Upper lobe of left lung (tissue), 6 donors: Measurements from ENCODE around the gene EGLN2. TPM values are rescaled to one million over a fixed set of nuclear protein-coding genes. Genes with fewer than 3 reads are reported as not detected.
"Not testable (repeated sequence)": the region's sequence is repeated elsewhere in the genome, so short reads cannot be mapped to it uniquely, and the experiment has no call there.

Experiments
- ATAC-seq, 2 donors: fragments of 200-7000 bp; cut with Tn5 transposase; one replicate each; pipeline ENCODE4 v1.9.1; 2022; ENCODE audit warnings: mild to moderate bottlenecking in 2 of 2, moderate library complexity in 2 of 2; ENCODE audit not compliant: low FRiP score in 2 of 2
- DNase-seq, 2 donors: peaks; one replicate each; pipeline ENCODE4 v3.0.0-alpha.2; 2019 to 2020
- H3K27ac ChIP-seq, 4 donors: fragments of 200-600 bp; sonication (generic); one replicate each; pipeline ENCODE4 v1.5.1; 2016 to 2019
- H3K27me3 ChIP-seq, 4 donors: fragments of 200-600 bp; sonication (generic); one replicate each; pipeline ENCODE4 v1.5.1; 2017 to 2019
- H3K36me3 ChIP-seq, 4 donors: fragments of 200-600 bp; sonication (generic); one replicate each; pipeline ENCODE4 v1.5.1; 2016 to 2019
- H3K4me1 ChIP-seq, 4 donors: fragments of 200-600 bp; sonication (generic); one replicate each; pipeline ENCODE4 v1.5.1; 2018 to 2019
- H3K4me3 ChIP-seq, 4 donors: fragments of 200-600 bp; sonication (generic); one replicate each; pipeline ENCODE4 v1.5.1; 2017 to 2019; ENCODE audit warnings: mild to moderate bottlenecking in 2 of 4, moderate library complexity in 1 of 4
- H3K9me3 ChIP-seq, 4 donors: fragments of 200-600 bp; sonication (generic); one replicate each; pipeline ENCODE4 v1.5.1; 2018 to 2019
- EP300 ChIP-seq, 4 donors: sonication (generic); formaldehyde crosslinking; IDR thresholded peaks; one replicate each; pipeline ENCODE4 v1.5.1; 2017; ENCODE audit warnings: antibody characterized with exemption in 4 of 4, control low read depth in 2 of 4
- POLR2A ChIP-seq, 4 donors: fragments of 450-650 bp; IDR thresholded peaks; one replicate each; pipeline ENCODE4 v1.5.1; 2016 to 2017; ENCODE audit warnings: antibody characterized with exemption in 4 of 4, mild to moderate bottlenecking in 2 of 4
- POLR2AphosphoS5 ChIP-seq, 2 donors: sonication (generic); formaldehyde crosslinking; IDR thresholded peaks; one replicate each; pipeline ENCODE4 v1.5.1; 2017; ENCODE audit warnings: antibody characterized with exemption in 2 of 2
- WGBS, 2 donors: methylation state at CpG; one replicate each; pipeline ENCODE4 v1.1.5; 2017 to 2018; 5-methylcytosine and 5-hydroxymethylcytosine counted together
- total RNA-seq, 6 donors: library from RNA; depleted of rRNA in 4 of 6; stranded (reverse); fragments of >200 nt in 4 of 6; gene quantifications; one replicate each; pipeline versions ENCODE4 v1.1.0 to v1.2.1, GENCODE V29; 2016 to 2021
- TF ChIP-seq, protein P1 (sequence below), 6 experiments: fragments of 450-650 bp in 4 of 6; fragments of 200-600 bp in 2 of 6; sonication (generic) in 2 of 6; IDR thresholded peaks; one replicate each; pipeline ENCODE4 v1.5.1; 2016 to 2019; ENCODE audit warnings: antibody characterized with exemption in 6 of 6
- donor health status: DM: no; HTN: no; CAD: no; lungs with moderate emphysema.
- donor health status: DM: no; HTN: yes; CAD: no; lungs with severe emphysema.

The EGLN2 gene
- total RNA-seq, 6 donors from 2014 or later, result 170 to 353 (median 211) TPM

DNA sequence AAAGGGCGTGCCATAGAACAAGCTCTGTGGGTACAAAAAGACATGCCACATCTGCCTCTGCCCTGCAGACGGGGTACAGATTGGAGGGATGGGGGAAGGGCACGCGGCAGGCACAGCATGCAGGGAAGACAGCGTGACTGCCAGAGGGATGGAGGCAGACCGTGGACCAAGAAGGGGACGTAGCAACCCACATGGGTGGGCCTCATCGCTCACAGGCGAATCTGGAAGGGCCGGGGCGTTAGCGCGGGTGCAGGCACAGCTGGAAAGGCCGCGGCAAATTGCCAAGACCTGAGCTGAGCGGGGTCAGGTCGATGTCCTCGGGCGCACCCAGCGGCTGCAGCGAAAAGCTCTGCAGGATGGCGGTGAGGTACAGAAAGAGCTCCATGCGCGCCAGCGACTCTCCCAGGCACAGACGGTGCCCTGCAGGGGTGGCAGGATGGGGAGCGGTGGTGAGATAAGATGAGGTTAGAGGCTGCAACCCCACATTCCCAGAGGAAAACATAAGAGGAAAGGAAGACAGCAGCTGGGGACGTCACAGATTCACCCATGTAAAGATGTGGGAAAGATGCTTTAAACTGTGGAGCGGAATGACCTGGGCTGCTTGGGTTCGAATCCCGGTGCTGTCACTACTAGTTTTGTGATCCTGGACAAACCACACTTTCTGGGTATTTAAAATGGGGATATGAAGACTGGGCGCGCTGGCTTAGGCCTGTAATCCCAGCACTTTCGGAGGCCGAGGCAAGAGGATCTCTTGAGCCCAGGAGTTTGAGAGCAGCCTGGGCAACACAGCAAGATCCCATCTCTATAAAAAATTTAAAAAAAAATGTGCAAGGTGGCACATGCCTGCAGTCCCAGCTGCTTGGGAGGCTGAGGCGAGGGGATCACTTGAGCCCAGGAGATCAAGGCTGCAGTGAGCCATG is 19.7 kb downstream of the EGLN2 start:
- 33 to 43% methylated on average over 19 to 20 of the region's 36 CpGs for WGBS, 2 donors
- peaks cover 22 to 35% (median 28%) of the 10 kb centered on the region in 4 donors for H3K4me1 ChIP-seq
- H3K27me3 ChIP-seq, H3K36me3 ChIP-seq, H3K9me3 ChIP-seq: not testable (repeated sequence)
- ATAC-seq, result peak; percentile 86 to 88
- peak overlapping the region in 3 of 4 donors; percentile 58 to 69 (median 68) for H3K27ac ChIP-seq
- TF ChIP-seq, protein P1, sequence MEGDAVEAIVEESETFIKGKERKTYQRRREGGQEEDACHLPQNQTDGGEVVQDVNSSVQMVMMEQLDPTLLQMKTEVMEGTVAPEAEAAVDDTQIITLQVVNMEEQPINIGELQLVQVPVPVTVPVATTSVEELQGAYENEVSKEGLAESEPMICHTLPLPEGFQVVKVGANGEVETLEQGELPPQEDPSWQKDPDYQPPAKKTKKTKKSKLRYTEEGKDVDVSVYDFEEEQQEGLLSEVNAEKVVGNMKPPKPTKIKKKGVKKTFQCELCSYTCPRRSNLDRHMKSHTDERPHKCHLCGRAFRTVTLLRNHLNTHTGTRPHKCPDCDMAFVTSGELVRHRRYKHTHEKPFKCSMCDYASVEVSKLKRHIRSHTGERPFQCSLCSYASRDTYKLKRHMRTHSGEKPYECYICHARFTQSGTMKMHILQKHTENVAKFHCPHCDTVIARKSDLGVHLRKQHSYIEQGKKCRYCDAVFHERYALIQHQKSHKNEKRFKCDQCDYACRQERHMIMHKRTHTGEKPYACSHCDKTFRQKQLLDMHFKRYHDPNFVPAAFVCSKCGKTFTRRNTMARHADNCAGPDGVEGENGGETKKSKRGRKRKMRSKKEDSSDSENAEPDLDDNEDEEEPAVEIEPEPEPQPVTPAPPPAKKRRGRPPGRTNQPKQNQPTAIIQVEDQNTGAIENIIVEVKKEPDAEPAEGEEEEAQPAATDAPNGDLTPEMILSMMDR (IDR thresholded peaks at IDR 0.05), result peak in 4 of 6 experiments; percentile 45 to 58 (median 50)
- peak; percentile 30 to 35 for TF ChIP-seq POLR2AphosphoS5 (IDR thresholded peaks at IDR 0.05)
- peak; percentile 86 to 90 for DNase-seq
- H3K4me3 ChIP-seq, result peak overlapping the region in 3 of 4 donors; percentile 7 to 35 (median 33)

DNA sequence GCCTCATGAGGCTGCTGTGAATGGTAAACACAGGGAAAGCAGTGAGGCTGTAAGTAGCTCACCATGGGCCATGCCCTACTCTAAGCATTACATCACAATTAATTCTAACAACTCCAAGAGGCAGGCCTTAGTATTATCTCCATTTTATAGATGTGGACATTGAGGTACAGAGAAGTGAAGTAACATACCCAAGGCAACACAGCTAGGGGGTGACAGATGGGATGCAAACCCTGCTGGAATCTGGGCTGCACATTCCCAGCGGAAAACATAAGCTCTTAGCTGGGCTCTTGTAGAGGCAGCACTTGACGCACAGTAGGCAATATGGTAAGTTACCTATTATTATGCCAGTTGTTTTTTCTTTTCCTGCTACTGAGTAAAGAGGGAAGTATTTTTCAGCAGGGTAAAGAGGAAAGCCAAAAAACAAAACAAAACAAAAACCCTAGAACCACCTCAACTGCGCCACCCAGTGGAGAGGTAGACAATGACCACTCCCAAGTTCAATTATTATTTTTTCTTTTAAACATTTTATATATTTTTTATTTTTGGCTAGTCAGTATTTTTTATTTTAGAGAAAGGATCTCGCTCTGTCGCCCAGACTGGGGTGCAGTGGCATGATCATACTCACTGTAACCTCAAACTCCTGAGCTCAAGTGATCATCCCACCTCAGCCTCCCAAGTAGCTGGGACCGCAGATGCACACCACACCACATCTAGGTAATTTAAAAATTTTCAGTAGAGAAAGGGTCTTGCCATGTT is 20.7 kb downstream of the EGLN2 start:
- not testable (repeated sequence) for H3K4me3 ChIP-seq, H3K9me3 ChIP-seq, H3K36me3 ChIP-seq, DNase-seq, H3K27me3 ChIP-seq
- ATAC-seq, result peak; percentile 77 to 82
- Histone ChIP-seq H3K4me1 (peaks cover 26 to 39% (median 32%) of the 10 kb centered on the region in 4 donors), H3K27ac (peak overlapping the region; percentile 53 to 69 (median 60))
- 38 to 39% methylated on average over 6 of the region's 6 CpGs for WGBS, 2 donors
- TF ChIP-seq, protein P1 (IDR thresholded peaks at IDR 0.05), result peak; percentile 63 to 90 (median 70)
- TF ChIP-seq POLR2A (IDR thresholded peaks at IDR 0.05), result peak in 1 of 4 donors; percentile 24

DNA sequence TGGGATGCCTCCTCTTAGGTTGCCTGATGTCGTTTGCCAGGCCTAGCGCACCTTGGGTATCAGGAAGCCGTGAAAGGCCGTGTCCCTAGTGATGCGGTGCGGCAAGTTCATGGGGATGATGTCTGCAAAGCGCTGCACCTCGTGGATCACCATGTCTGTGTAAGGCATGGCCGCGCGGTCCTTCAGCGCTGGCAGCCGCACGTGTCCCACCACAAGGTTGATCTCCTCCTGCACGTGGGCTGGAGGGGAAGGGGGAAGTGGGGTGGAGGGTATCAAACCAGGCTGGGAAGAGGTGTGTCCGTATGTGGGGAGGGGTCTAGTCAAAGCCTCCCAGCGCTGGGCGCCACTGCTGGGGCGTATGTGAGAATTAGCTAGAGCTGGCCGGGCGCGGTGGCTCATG is 23.2 kb downstream of the EGLN2 start:
- 87 to 88% methylated on average over 13 to 22 of the region's 22 CpGs for WGBS, 2 donors
- peaks cover 0 to 7% (median 3%) of the 10 kb centered on the region in 4 donors for H3K36me3 ChIP-seq
- ATAC-seq (no peak), DNase-seq (peak in 1 of 2 donors; percentile 53)
- H3K4me1 ChIP-seq, result peaks cover 26 to 42% (median 33%) of the 10 kb centered on the region in 4 donors
- TF ChIP-seq EP300 (IDR thresholded peaks at IDR 0.05), result no peak
- TF ChIP-seq POLR2AphosphoS5 (IDR thresholded peaks at IDR 0.05), result no peak
- TF ChIP-seq, protein P1 (IDR thresholded peaks at IDR 0.05), result no peak
- TF ChIP-seq POLR2A (IDR thresholded peaks at IDR 0.05), result no peak
- no peak overlapping the region for H3K4me3 ChIP-seq
- no peaks in the 10 kb centered on the region for H3K27me3 ChIP-seq
- no peaks in the 10 kb centered on the region for H3K9me3 ChIP-seq
- peak overlapping the region in 3 of 4 donors; percentile 46 to 75 (median 54) for H3K27ac ChIP-seq

DNA sequence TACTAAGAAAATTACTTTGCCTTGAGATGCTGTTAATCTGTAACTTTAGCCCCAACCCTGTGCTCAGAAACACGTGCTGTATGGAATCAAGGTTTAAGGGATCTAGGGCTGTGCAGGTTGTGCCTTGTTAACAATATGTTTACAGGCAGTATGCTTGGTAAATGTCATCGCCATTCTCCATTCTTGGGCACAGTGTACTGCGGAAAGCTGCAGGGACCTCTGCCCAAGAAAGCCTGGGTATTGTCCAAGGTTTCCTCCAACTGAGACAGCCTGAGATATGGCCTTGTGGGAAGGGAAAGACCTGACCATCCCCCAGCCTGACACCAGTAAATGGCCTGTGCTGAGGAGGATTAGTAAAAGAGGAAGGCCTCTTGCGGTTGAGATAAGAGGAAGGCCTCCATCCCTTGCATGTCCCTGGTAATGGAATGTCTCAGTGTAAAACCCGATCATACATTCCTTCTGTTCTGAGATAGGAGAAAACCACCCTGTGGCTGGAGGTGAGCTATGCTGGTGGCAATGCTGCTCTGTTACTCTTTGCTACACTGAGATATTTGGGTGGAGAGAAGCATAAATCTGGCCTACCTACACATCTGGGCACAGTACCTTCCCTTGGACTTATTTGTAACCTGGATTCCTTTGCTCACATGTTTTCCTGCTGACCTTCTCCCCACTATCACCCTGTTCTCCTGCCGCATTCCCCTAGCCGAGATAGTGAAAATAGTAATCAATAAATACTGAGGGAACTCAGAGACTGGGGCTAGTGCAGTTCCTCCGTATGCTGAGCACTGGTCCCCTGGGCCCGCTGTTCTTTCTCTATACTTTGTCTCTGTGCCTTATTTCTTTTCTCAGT is 23.9 kb downstream of the EGLN2 start:
- peak in 1 of 2 donors; percentile 55 for DNase-seq
- not testable (repeated sequence) for H3K27me3 ChIP-seq, ATAC-seq, H3K4me3 ChIP-seq, H3K9me3 ChIP-seq
- 70 to 72% methylated on average over 9 of the region's 9 CpGs for WGBS, 2 donors
- Histone ChIP-seq H3K36me3 (peaks cover 0 to 13% (median 6%) of the 10 kb centered on the region in 4 donors), H3K27ac (peak overlapping the region; percentile 35 to 75 (median 52)), H3K4me1 (peaks cover 26 to 42% (median 33%) of the 10 kb centered on the region in 4 donors)

DNA sequence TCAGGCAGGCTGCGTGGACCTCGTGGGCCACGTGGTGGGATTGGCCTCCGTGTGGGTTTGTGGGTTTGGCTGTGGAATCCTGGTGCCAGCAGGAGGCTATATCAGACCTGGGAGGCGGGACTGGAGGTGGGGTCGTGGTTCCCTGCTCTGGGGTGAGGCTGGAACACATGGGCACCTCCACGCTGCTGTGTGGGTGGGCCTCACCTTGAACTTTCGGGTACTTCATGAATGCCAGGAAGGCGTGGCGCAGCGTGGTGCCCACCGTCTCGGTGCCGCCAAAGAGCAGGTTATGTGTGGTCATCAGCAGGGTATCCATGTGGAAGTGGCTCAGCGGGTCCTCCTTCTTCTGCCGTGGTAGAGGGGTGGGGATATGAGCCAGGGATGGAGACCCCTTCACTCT is 25.9 kb downstream of the EGLN2 start:
- DNase-seq, result peak in 1 of 2 donors; percentile 67
- ATAC-seq, H3K4me3 ChIP-seq, H3K27me3 ChIP-seq, H3K9me3 ChIP-seq, H3K27ac ChIP-seq: not testable (repeated sequence)
- Histone ChIP-seq H3K36me3 (peaks cover 0 to 15% (median 6%) of the 10 kb centered on the region in 4 donors), H3K4me1 (peaks cover 10 to 25% (median 15%) of the 10 kb centered on the region in 4 donors)
- 91% methylated on average over 9 to 16 of the region's 16 CpGs for WGBS, 2 donors

DNA sequence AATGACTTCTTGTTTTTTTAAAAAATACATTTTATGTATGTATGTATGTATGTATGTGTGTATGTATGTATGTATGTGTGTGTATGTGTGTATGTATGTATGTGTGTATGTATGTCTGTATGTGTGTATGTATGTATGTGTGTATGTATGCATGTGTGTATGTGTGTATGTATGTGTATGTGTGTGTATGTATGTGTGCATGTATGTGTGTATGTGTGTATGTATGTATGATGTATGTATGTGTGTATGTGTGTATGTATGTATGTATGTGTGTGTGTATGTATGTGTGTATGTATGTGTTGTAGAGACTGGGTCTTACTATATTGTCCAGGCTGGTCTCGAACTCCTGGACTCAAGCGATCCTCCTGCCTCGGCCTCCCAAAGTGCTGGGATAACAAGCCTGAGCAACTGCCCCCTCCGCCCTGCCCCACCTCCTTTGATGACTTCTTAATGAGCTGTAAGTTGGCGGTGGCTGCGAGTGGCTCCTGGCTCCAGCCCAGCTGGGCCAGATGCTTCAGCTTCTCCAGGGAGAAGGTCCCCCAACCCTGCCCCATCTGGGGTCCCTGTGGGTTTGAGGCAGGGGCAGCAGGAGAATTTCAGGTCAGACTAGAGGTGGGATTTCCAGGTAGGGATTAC is 26.6 kb downstream of the EGLN2 start:
- WGBS, 2 donors, result 92% methylated on average over 6 of the region's 6 CpGs; no CpG with 5 or more reads in 1 of the 2 donors
- not testable (repeated sequence) for H3K27ac ChIP-seq, H3K27me3 ChIP-seq, ATAC-seq, H3K4me3 ChIP-seq, DNase-seq, H3K9me3 ChIP-seq
- Histone ChIP-seq H3K4me1 (peaks cover 9 to 25% (median 14%) of the 10 kb centered on the region in 4 donors), H3K36me3 (peaks cover 0 to 15% (median 6%) of the 10 kb centered on the region in 4 donors)

DNA sequence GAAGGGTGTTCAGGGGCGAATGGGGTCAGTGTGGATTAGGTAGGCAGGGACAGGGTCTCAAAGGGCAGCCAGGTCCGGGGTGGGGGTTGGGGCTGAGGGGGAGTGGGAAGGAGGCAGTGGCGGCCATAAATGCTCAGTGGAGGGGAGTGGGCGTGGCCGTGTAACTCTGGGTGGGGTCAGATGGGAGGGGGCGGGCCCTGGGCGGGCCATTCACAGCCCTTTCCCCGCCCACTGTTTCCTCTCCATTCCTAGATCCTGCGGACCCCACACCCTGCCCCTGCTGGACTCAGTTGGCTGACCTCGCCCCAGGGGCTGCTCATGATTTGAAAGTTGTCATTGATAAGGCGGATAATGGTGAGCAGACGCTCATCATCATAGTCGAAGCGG is 27.3 kb downstream of the EGLN2 start:
- H3K9me3 ChIP-seq, H3K4me3 ChIP-seq, H3K27ac ChIP-seq, H3K27me3 ChIP-seq, DNase-seq: not testable (repeated sequence)
- 87 to 95% methylated on average over 8 to 9 of the region's 14 CpGs for WGBS, 2 donors
- ATAC-seq, result peak in 1 of 2 donors; percentile 13
- Histone ChIP-seq H3K4me1 (peaks cover 9 to 25% (median 17%) of the 10 kb centered on the region in 4 donors), H3K36me3 (peaks cover 0 to 15% (median 6%) of the 10 kb centered on the region in 4 donors)
